ENCODE measurements around the gene XIRP1.
A peak's percentile ranks its signal among the peaks of the same experiment; 100 is the strongest.

Gene XIRP1

DNA sequence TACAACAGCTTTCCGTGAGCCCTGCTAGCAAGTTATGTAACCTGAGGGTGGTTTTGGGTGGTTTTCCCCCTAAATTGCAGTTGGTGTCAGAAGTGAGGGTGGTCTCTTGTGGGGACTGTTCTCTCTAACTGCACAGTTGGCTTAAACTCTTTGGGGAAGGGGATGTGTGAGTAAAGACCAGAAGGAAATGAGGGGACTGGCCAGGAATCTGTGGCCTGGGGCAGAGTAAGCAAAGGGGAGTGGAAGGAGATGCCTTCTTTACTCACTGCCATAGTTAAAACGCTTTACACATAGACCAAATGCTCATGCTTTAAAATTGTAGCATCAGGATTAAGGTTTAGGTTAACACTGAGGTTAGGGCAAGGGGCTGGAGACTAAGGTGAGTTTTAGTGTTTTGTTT, 21.2 kb upstream of the XIRP1 start:
- Histone ChIP-seq H3K36me3 (replicated peaks; ENCODE audit: low read depth, low read length) (no peaks in the 10 kb centered on the region), H4K20me1 (ENCODE audit: insufficient read depth, low read length) (no peaks in the 10 kb centered on the region), H3K4me3 (ENCODE audit: low read length) (no peak overlapping the region), H3K27ac (ENCODE audit: low read length) (no peak overlapping the region), H3K27me3 (ENCODE audit: low read depth, low read length) (no peaks in the 10 kb centered on the region), H3K9me3 (ENCODE audit: insufficient read depth, low read length) (peaks cover 3% of the 10 kb centered on the region; the same call in 1 of the 2 replicates), H3K79me2 (ENCODE audit: low read length) (no peaks in the 10 kb centered on the region), H3K4me1 (ENCODE audit: low read length) (peaks cover 56% of the 10 kb centered on the region), H2AFZ (ENCODE audit: low read depth, low read length) (no peak overlapping the region), H3K4me2 (ENCODE audit: low read length) (no peak overlapping the region), H3K9ac (ENCODE audit: low read length) (no peak overlapping the region)
- TF ChIP-seq EZH2phosphoT487 (IDR thresholded peaks at IDR 0.05; ENCODE audit: low read depth) (no peak), CTCF (IDR thresholded peaks at IDR 0.05; ENCODE audit: low read depth, low read length) (no peak)

GRCh38 chr3:39212665-39213064, 20.3 kb upstream of the XIRP1 start:
- H3K27ac ChIP-seq (ENCODE audit: low read length), result no peak overlapping the region
- H3K36me3 ChIP-seq (replicated peaks; ENCODE audit: low read depth, low read length), result no peaks in the 10 kb centered on the region
- H3K4me3 ChIP-seq (ENCODE audit: low read length), result no peak overlapping the region
- H3K27me3 ChIP-seq (ENCODE audit: low read depth, low read length), result 0 out of 2 replicates have a peak, but pooled peaks cover 2% of the 10 kb centered on the region
- no peak overlapping the region for H2AFZ ChIP-seq (ENCODE audit: low read depth, low read length)
- H3K4me2 ChIP-seq (ENCODE audit: low read length), result no peak overlapping the region
- H3K9me3 ChIP-seq (ENCODE audit: insufficient read depth, low read length), result peaks cover 3% of the 10 kb centered on the region; the same call in 1 of the 2 replicates
- H4K20me1 ChIP-seq (ENCODE audit: insufficient read depth, low read length), result no peaks in the 10 kb centered on the region
- no peak overlapping the region for H3K9ac ChIP-seq (ENCODE audit: low read length)
- no peaks in the 10 kb centered on the region for H3K79me2 ChIP-seq (ENCODE audit: low read length)
- TF ChIP-seq CTCF (IDR thresholded peaks at IDR 0.05; ENCODE audit: low read depth, low read length) (no peak), EZH2phosphoT487 (IDR thresholded peaks at IDR 0.05; ENCODE audit: low read depth) (no peak)
- peaks cover 59% of the 10 kb centered on the region for H3K4me1 ChIP-seq (ENCODE audit: low read length)

DNA sequence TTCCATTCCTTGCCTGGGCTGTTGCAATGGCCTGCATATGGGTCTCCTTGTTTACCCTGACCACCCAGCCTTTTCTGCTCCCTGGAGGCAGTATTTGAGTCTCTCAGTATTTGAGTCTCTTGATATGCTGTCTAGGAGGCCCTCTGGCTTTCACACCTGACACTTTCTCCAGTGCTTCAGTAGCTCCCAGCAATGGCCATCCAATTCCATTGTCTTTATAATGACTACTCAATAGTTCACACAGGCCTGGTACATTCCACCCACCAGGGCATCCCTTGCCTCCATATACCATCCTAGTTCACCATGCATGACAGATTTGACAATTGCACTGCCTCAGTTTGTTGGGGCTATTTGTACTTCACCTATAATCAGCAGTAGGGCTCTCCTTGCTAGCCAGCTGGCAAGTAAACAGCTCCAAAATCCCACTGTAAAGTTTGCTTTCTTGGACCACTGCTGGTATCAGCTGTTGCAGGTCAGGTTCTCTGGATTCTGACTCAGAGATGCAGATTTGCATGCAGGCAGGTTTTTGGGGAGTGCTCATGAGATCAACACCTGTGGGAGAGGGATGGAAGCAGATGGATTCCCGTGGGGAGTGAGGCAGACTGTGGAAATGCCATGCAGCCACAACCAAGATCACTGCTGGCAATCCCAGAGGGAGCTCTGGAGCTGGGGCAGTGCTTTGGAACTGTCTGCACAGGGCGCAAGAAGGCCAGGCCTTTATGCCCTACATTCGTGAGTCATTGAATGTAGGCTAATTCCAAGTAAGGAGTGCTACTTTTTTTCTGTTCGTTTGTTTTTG, 19.1 kb upstream of the XIRP1 start:
- TF ChIP-seq EZH2phosphoT487 (IDR thresholded peaks at IDR 0.05; ENCODE audit: low read depth) (no peak), CTCF (IDR thresholded peaks at IDR 0.05; ENCODE audit: low read depth, low read length) (no peak)
- no peaks in the 10 kb centered on the region for H3K79me2 ChIP-seq (ENCODE audit: low read length)
- H3K27me3 ChIP-seq (ENCODE audit: low read depth, low read length), result 0 out of 2 replicates have a peak, but pooled peaks cover 2% of the 10 kb centered on the region
- no peaks in the 10 kb centered on the region for H3K36me3 ChIP-seq (replicated peaks; ENCODE audit: low read depth, low read length)
- H3K27ac ChIP-seq (ENCODE audit: low read length), result no peak overlapping the region
- no peak overlapping the region for H2AFZ ChIP-seq (ENCODE audit: low read depth, low read length)
- H3K4me3 ChIP-seq (ENCODE audit: low read length), result no peak overlapping the region
- peaks cover 59% of the 10 kb centered on the region for H3K4me1 ChIP-seq (ENCODE audit: low read length)
- no peak overlapping the region for H3K4me2 ChIP-seq (ENCODE audit: low read length)
- H3K9ac ChIP-seq (ENCODE audit: low read length), result no peak overlapping the region
- H4K20me1 ChIP-seq (ENCODE audit: insufficient read depth, low read length), result no peaks in the 10 kb centered on the region
- H3K9me3 ChIP-seq (ENCODE audit: insufficient read depth, low read length), result peaks cover 3% of the 10 kb centered on the region; the same call in 1 of the 2 replicates

DNA sequence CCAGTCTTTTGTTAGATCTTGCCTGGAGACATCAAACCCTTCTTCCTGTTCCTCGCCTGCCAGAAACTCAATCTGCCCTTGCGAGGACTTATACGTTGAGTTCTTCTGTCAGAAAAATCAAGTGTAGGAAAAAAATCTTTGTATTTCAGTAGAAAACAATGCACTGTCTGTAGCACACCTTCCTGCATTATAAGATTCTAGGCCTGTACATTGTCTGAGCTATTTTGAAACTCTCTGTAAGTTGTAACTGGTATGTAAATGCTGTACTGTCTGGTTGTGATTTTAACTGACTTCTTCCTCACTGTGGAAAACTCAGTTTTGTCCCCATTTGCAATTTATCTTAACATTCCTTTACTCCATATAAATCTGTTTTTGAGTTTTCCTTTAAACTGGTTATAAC, 17.7 kb upstream of the XIRP1 start:
- Histone ChIP-seq H3K4me2 (ENCODE audit: low read length) (peak overlapping the region; percentile 50), H3K27ac (ENCODE audit: low read length) (peak overlapping the region; percentile 41), H3K36me3 (replicated peaks; ENCODE audit: low read depth, low read length) (no peaks in the 10 kb centered on the region), H3K27me3 (ENCODE audit: low read depth, low read length) (peaks cover 3% of the 10 kb centered on the region; the same call in 1 of the 2 replicates), H3K79me2 (ENCODE audit: low read length) (no peaks in the 10 kb centered on the region), H3K9me3 (ENCODE audit: insufficient read depth, low read length) (peaks cover 3% of the 10 kb centered on the region; the same call in 1 of the 2 replicates), H4K20me1 (ENCODE audit: insufficient read depth, low read length) (no peaks in the 10 kb centered on the region), H2AFZ (ENCODE audit: low read depth, low read length) (no peak overlapping the region), H3K4me3 (ENCODE audit: low read length) (peak overlapping the region; percentile 9; the same call in 1 of the 2 replicates), H3K4me1 (ENCODE audit: low read length) (peaks cover 51% of the 10 kb centered on the region), H3K9ac (ENCODE audit: low read length) (no peak overlapping the region)
- no peak for TF ChIP-seq EZH2phosphoT487 (IDR thresholded peaks at IDR 0.05; ENCODE audit: low read depth)
- no peak for TF ChIP-seq CTCF (IDR thresholded peaks at IDR 0.05; ENCODE audit: low read depth, low read length)

Data from OCI-LY3 (cell line).